ENCODE data around the gene MYL12B. TPM values are rescaled to one million over a fixed set of nuclear protein-coding genes. Genes with fewer than 3 reads are reported as not detected.

MYL12B gene
- total RNA-seq, 4 donors from 2014 or later, result 261 to 505 (median 275) TPM

GRCh38 chr18:3226048-3226447 lies 35.9 kb upstream of the MYL12B start:
- no peak for TF ChIP-seq CTCF (IDR thresholded peaks at IDR 0.05; ENCODE audit: low read depth)

GRCh38 chr18:3230401-3231334 lies 31.3 kb upstream of the MYL12B start:
- no peak for TF ChIP-seq CTCF (IDR thresholded peaks at IDR 0.05; ENCODE audit: low read depth)

GRCh38 chr18:3233004-3233403 lies 28.9 kb upstream of the MYL12B start:
- no peak for TF ChIP-seq CTCF (IDR thresholded peaks at IDR 0.05; ENCODE audit: low read depth)

GRCh38 chr18:3233433-3234168 lies 28.3 kb upstream of the MYL12B start:
- no peak for TF ChIP-seq CTCF (IDR thresholded peaks at IDR 0.05; ENCODE audit: low read depth)

- no peak for TF ChIP-seq CTCF (IDR thresholded peaks at IDR 0.05; ENCODE audit: low read depth)
Measured at GRCh38 chr18:3234457-3234856, 27.5 kb upstream of the MYL12B start.

- no peak for TF ChIP-seq CTCF (IDR thresholded peaks at IDR 0.05; ENCODE audit: low read depth)
Measured at GRCh38 chr18:3235846-3236245, 26.1 kb upstream of the MYL12B start.

GRCh38 chr18:3236470-3236869 lies 25.5 kb upstream of the MYL12B start:
- TF ChIP-seq CTCF (IDR thresholded peaks at IDR 0.05; ENCODE audit: low read depth), result no peak

Data from subcutaneous adipose tissue (tissue), 4 donors.